HG03103 (cell line): ENCODE measurements around the gene TXNDC11.

Experiments
- ATAC-seq: cut with Tn5 transposase; IDR thresholded peaks from one replicate; pipeline ENCODE4 v1.9.1; 2021; ENCODE audit warnings: low read depth; ENCODE audit not compliant: unreplicated experiment

The TXNDC11 gene

GRCh38 chr16:11692651-11693050 is 50.0 kb downstream of the TXNDC11 start:
- no peak for ATAC-seq

GRCh38 chr16:11692171-11692570 is 50.5 kb downstream of the TXNDC11 start:
- no peak for ATAC-seq

GRCh38 chr16:11691771-11692170 is 50.9 kb downstream of the TXNDC11 start:
- no peak for ATAC-seq

GRCh38 chr16:11691235-11691634 is 51.4 kb downstream of the TXNDC11 start:
- no peak for ATAC-seq

- peak; percentile 74 for ATAC-seq
Observed at GRCh38 chr16:11689031-11689840, 53.4 kb downstream of the TXNDC11 start.

- no peak for ATAC-seq
Observed at GRCh38 chr16:11688520-11688886, 54.2 kb downstream of the TXNDC11 start.

- ATAC-seq: no peak
Observed at GRCh38 chr16:11687601-11688519, 54.8 kb downstream of the TXNDC11 start.

- ATAC-seq: no peak
Observed at GRCh38 chr16:11686713-11687380, 55.8 kb downstream of the TXNDC11 start.

GRCh38 chr16:11685844-11686618 is 56.6 kb downstream of the TXNDC11 start:
- ATAC-seq: no peak

- ATAC-seq: no peak
Observed at GRCh38 chr16:11684231-11685025, 58.2 kb downstream of the TXNDC11 start.

GRCh38 chr16:11683145-11683544 is 59.5 kb downstream of the TXNDC11 start:
- no peak for ATAC-seq

GRCh38 chr16:11682655-11683096 is 60.0 kb downstream of the TXNDC11 start:
- ATAC-seq: no peak

- ATAC-seq: no peak
Observed at GRCh38 chr16:11681976-11682654, 60.5 kb downstream of the TXNDC11 start.

GRCh38 chr16:11681556-11681955 is 61.1 kb downstream of the TXNDC11 start:
- ATAC-seq: no peak

GRCh38 chr16:11679941-11680911 is 62.4 kb downstream of the TXNDC11 start:
- no peak for ATAC-seq

- no peak for ATAC-seq
Observed at GRCh38 chr16:11679250-11679649, 63.4 kb downstream of the TXNDC11 start.

GRCh38 chr16:11677959-11678881 is 64.4 kb downstream of the TXNDC11 start:
- ATAC-seq: no peak
